ENCODE measurements around the gene NTRK2. TPM values are rescaled to one million over a fixed set of nuclear protein-coding genes. Genes with fewer than 3 reads are reported as not detected.
"Not testable (repeated sequence)": the region's sequence is repeated elsewhere in the genome, so short reads cannot be mapped to it uniquely, and the experiment has no call there.

Gene NTRK2
- total RNA-seq, 1 experiment from 2014 or later, result not detected

- no peak for DNase-seq (ENCODE audit: low read depth)
Measured at GRCh38 chr9:85055506-85056202, 386.1 kb downstream of the NTRK2 start.

DNA sequence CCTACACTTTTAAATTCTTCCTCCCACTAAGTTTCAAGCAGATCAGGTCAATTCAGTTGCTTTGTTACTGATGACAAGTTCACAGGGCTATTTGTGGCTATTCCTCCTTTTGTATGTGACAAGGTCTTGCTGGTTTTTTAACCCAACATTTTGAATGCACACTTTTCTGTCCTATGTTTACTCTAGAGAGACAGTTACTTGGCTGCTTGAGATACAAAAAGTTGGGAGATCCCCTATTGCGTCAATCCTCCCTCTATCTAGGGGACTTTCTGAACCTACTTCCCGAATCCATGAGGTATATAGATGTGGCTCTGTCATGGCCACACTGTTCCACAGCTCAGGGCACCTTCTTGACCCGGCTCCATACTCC is 386.7 kb downstream of the NTRK2 start:
- DNase-seq (ENCODE audit: low read depth), result no peak

- no peak for DNase-seq (ENCODE audit: low read depth)
Measured at GRCh38 chr9:85061969-85062368, 392.4 kb downstream of the NTRK2 start.

- no peak for DNase-seq (ENCODE audit: low read depth)
Measured at GRCh38 chr9:85062385-85063022, 393.0 kb downstream of the NTRK2 start.

DNA sequence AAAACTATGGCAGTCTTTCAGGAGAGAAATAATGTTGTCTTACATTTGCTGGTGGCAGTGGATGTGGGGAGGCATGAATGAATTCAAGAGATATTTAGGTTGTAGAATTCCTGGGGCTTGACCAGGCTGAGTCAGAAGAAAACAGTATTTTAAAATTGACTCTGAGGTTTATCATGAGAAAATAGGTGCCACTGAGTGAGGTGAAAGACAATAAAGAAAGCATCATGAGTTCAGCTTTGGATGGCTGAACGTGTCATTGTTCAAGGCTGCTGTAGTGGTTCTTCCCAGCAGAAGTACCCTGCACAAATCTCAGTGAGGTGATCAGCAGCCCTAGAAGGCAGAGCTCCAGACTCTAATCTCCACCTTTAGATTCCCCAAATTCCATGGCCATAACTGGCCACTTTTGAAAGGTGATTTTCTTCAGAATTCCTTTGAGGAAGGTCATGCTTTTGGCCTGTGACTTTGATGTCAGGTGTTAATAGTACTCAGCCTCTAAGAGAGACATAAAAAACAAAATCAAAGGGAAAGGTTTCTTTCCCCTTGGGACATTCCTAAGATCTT is 395.4 kb downstream of the NTRK2 start:
- no peak for DNase-seq (ENCODE audit: low read depth)

DNA sequence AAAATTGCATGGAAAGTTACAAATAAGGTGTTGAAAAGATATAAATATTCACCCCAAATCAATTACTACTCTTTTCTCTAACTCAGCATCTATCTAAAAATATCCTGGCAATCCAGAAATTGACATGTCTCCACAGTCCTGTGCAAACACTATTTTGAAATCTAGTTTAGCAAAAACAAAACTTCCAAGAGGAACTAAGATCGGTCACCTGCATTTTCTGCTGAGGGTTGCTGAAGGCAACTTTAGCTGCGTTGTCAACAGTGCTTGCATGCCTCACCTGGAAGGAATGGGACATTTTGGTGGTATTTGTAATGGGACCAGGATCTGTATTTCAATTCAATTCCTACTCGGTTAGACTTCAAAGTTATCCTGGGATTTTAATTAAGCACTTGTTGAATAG is 398.3 kb downstream of the NTRK2 start:
- DNase-seq (ENCODE audit: low read depth), result no peak

GRCh38 chr9:85069421-85069820 is 399.9 kb downstream of the NTRK2 start:
- DNase-seq (ENCODE audit: low read depth), result not testable (repeated sequence)
